IPS-15b (cell line): Measurements from ENCODE around the gene DSG3.

Experiments used
- H3K27me3 ChIP-seq: one replicate; pipeline ENCODE4 v1.6.1; 2013; ENCODE audit warnings: low read length; ENCODE audit not compliant: control insufficient read depth, insufficient read depth
- H3K36me3 ChIP-seq: one replicate; pipeline ENCODE4 v1.6.1; 2013; ENCODE audit warnings: low read length; ENCODE audit not compliant: control insufficient read depth, insufficient read depth
- H3K4me1 ChIP-seq: one replicate; pipeline ENCODE4 v1.6.1; 2013; ENCODE audit warnings: mild to moderate bottlenecking, low read length; ENCODE audit not compliant: control insufficient read depth, insufficient read depth
- H3K4me3 ChIP-seq: one replicate; pipeline ENCODE4 v1.5.1; 2013; ENCODE audit warnings: low read depth, low read length
- H3K9ac ChIP-seq: one replicate; pipeline ENCODE4 v1.6.1; 2013; ENCODE audit warnings: low read depth, mild to moderate bottlenecking, low read length
- H3K9me3 ChIP-seq: one replicate; pipeline ENCODE4 v1.6.1; 2013; ENCODE audit warnings: mild to moderate bottlenecking, low read length; ENCODE audit not compliant: control insufficient read depth, insufficient read depth

DSG3 gene

GRCh38 chr18:31478688-31479087, 31.1 kb downstream of the DSG3 start:
- H3K9me3 ChIP-seq = no peaks in the 10 kb centered on the region
- H3K36me3 ChIP-seq = no peaks in the 10 kb centered on the region
- no peak overlapping the region for H3K4me3 ChIP-seq
- no peak overlapping the region for H3K9ac ChIP-seq
- no peaks in the 10 kb centered on the region for H3K4me1 ChIP-seq
- H3K27me3 ChIP-seq = no peaks in the 10 kb centered on the region

GRCh38 chr18:31482051-31482450, 34.5 kb downstream of the DSG3 start:
- no peaks in the 10 kb centered on the region for H3K27me3 ChIP-seq
- H3K9me3 ChIP-seq = no peaks in the 10 kb centered on the region
- no peak overlapping the region for H3K9ac ChIP-seq
- H3K4me3 ChIP-seq = no peak overlapping the region
- no peaks in the 10 kb centered on the region for H3K4me1 ChIP-seq
- H3K36me3 ChIP-seq = no peaks in the 10 kb centered on the region

- Histone ChIP-seq H3K9me3 (no peaks in the 10 kb centered on the region), H3K36me3 (no peaks in the 10 kb centered on the region), H3K9ac (no peak overlapping the region), H3K27me3 (no peaks in the 10 kb centered on the region), H3K4me3 (no peak overlapping the region), H3K4me1 (no peaks in the 10 kb centered on the region)
These were observed 35.9 kb downstream of the DSG3 start for GRCh38 chr18:31483396-31483795.

GRCh38 chr18:31484461-31484860, 36.9 kb downstream of the DSG3 start:
- H3K27me3 ChIP-seq = no peaks in the 10 kb centered on the region
- no peaks in the 10 kb centered on the region for H3K36me3 ChIP-seq
- no peak overlapping the region for H3K9ac ChIP-seq
- no peak overlapping the region for H3K4me3 ChIP-seq
- H3K9me3 ChIP-seq = no peaks in the 10 kb centered on the region
- H3K4me1 ChIP-seq = no peaks in the 10 kb centered on the region

- Histone ChIP-seq H3K4me1 (no peaks in the 10 kb centered on the region), H3K36me3 (no peaks in the 10 kb centered on the region), H3K27me3 (no peaks in the 10 kb centered on the region), H3K9me3 (no peaks in the 10 kb centered on the region), H3K9ac (no peak overlapping the region), H3K4me3 (no peak overlapping the region)
These were observed 38.6 kb downstream of the DSG3 start for GRCh38 chr18:31486165-31486564.

GRCh38 chr18:31487246-31488015, 39.9 kb downstream of the DSG3 start:
- Histone ChIP-seq H3K4me3 (no peak overlapping the region), H3K4me1 (no peaks in the 10 kb centered on the region)

GRCh38 chr18:31489311-31489710, 41.8 kb downstream of the DSG3 start:
- no peaks in the 10 kb centered on the region for H3K9me3 ChIP-seq
- H3K27me3 ChIP-seq = no peaks in the 10 kb centered on the region
- no peaks in the 10 kb centered on the region for H3K36me3 ChIP-seq
- H3K4me3 ChIP-seq = no peak overlapping the region
- no peaks in the 10 kb centered on the region for H3K4me1 ChIP-seq
- H3K9ac ChIP-seq = no peak overlapping the region

More at GRCh38 chr18:31487246-31488015, 39.9 kb downstream of the DSG3 start:
- H3K9ac ChIP-seq = no peak overlapping the region
- H3K9me3 ChIP-seq = no peaks in the 10 kb centered on the region
- H3K36me3 ChIP-seq = no peaks in the 10 kb centered on the region
- no peaks in the 10 kb centered on the region for H3K27me3 ChIP-seq

- no peak overlapping the region for H3K4me3 ChIP-seq
- H3K9me3 ChIP-seq = no peaks in the 10 kb centered on the region
- no peaks in the 10 kb centered on the region for H3K4me1 ChIP-seq
- H3K9ac ChIP-seq = no peak overlapping the region
- H3K27me3 ChIP-seq = no peaks in the 10 kb centered on the region
- no peaks in the 10 kb centered on the region for H3K36me3 ChIP-seq
These were observed 42.8 kb downstream of the DSG3 start for GRCh38 chr18:31490387-31490786.

- H3K9ac ChIP-seq = no peak overlapping the region
- H3K9me3 ChIP-seq = no peaks in the 10 kb centered on the region
- no peaks in the 10 kb centered on the region for H3K27me3 ChIP-seq
- H3K36me3 ChIP-seq = no peaks in the 10 kb centered on the region
- H3K4me1 ChIP-seq = no peaks in the 10 kb centered on the region
- no peak overlapping the region for H3K4me3 ChIP-seq
These were observed 43.3 kb downstream of the DSG3 start for GRCh38 chr18:31490833-31491232.

- H3K27me3 ChIP-seq = no peaks in the 10 kb centered on the region
- no peak overlapping the region for H3K9ac ChIP-seq
- no peaks in the 10 kb centered on the region for H3K36me3 ChIP-seq
- no peaks in the 10 kb centered on the region for H3K9me3 ChIP-seq
- no peaks in the 10 kb centered on the region for H3K4me1 ChIP-seq
- H3K4me3 ChIP-seq = no peak overlapping the region
These were observed 44.0 kb downstream of the DSG3 start for GRCh38 chr18:31491586-31491985.

GRCh38 chr18:31492671-31493070, 45.1 kb downstream of the DSG3 start:
- Histone ChIP-seq H3K4me3 (no peak overlapping the region), H3K4me1 (no peaks in the 10 kb centered on the region)

GRCh38 chr18:31493171-31493570, 45.6 kb downstream of the DSG3 start:
- H3K4me1 ChIP-seq = no peaks in the 10 kb centered on the region
- no peaks in the 10 kb centered on the region for H3K36me3 ChIP-seq
- no peak overlapping the region for H3K9ac ChIP-seq
- H3K4me3 ChIP-seq = no peak overlapping the region
- H3K9me3 ChIP-seq = no peaks in the 10 kb centered on the region
- peaks cover 3% of the 10 kb centered on the region for H3K27me3 ChIP-seq

More at GRCh38 chr18:31492671-31493070, 45.1 kb downstream of the DSG3 start:
- H3K27me3 ChIP-seq = peaks cover 3% of the 10 kb centered on the region
- no peak overlapping the region for H3K9ac ChIP-seq
- no peaks in the 10 kb centered on the region for H3K9me3 ChIP-seq
- no peaks in the 10 kb centered on the region for H3K36me3 ChIP-seq
